ENCODE data around the gene GHR. TPM values are rescaled to one million over a fixed set of nuclear protein-coding genes. Genes with fewer than 3 reads are reported as not detected.

GHR gene
- total RNA-seq, 2 donors from 2014 or later, result 5.7 to 12.9 TPM

GRCh38 chr5:42422656-42423280 is 471 bp upstream of the GHR start:
- peak; percentile 2 for ATAC-seq
- intact Hi-C loops (cut with DNase I), result loop anchor here (5.0 kb wide), 1 partner anchor 160 kb away; no protein-coding TSS in a partner anchor

GRCh38 chr5:42426016-42426415 is 2.8 kb downstream of the GHR start:
- H3K27ac ChIP-seq, result no peak overlapping the region
- no peaks in the 10 kb centered on the region for H3K27me3 ChIP-seq
- no peaks in the 10 kb centered on the region for H3K9me3 ChIP-seq
- H3K4me1 ChIP-seq, result peaks cover 16% of the 10 kb centered on the region
- no peak for ATAC-seq
- intact Hi-C loops (cut with DNase I), result no loop called here
- no peak overlapping the region for H3K4me3 ChIP-seq
- 76% methylated on average over 3 of the region's 3 CpGs for WGBS, 2 donors
- TF ChIP-seq CTCF (IDR thresholded peaks at IDR 0.05) (no peak), POLR2A (IDR thresholded peaks at IDR 0.05) (no peak)
- H3K36me3 ChIP-seq (replicated peaks in 1 of 2; ENCODE audit: insufficient read depth in 1 of 2, low read depth in 2 of 2), result no peaks in the 10 kb centered on the region
- no peak for DNase-seq

More at GRCh38 chr5:42422656-42423280, 471 bp upstream of the GHR start:
- Histone ChIP-seq H3K9me3 (no peaks in the 10 kb centered on the region), H3K4me1 (peaks cover 16% of the 10 kb centered on the region), H3K4me3 (no peak overlapping the region), H3K27ac (peak overlapping the region; percentile 21 to 70 (median 46)), H3K27me3 (no peaks in the 10 kb centered on the region), H3K36me3 (replicated peaks in 1 of 2; ENCODE audit: insufficient read depth in 1 of 2, low read depth in 2 of 2) (no peaks in the 10 kb centered on the region)
- TF ChIP-seq POLR2A (IDR thresholded peaks at IDR 0.05) (no peak), CTCF (IDR thresholded peaks at IDR 0.05) (no peak)
- WGBS, 2 donors, result 12 to 16% methylated on average over 7 of the region's 7 CpGs
- no peak for DNase-seq

GRCh38 chr5:42429694-42430093 is 6.5 kb downstream of the GHR start:
- Histone ChIP-seq H3K9me3 (no peaks in the 10 kb centered on the region), H3K4me3 (no peak overlapping the region), H3K27me3 (no peaks in the 10 kb centered on the region), H3K27ac (no peak overlapping the region), H3K36me3 (replicated peaks in 1 of 2; ENCODE audit: insufficient read depth in 1 of 2, low read depth in 2 of 2) (no peaks in the 10 kb centered on the region), H3K4me1 (peaks cover 5% of the 10 kb centered on the region)
- no peak for DNase-seq
- intact Hi-C loops (cut with DNase I), result no loop called here
- TF ChIP-seq POLR2A (IDR thresholded peaks at IDR 0.05) (no peak), CTCF (IDR thresholded peaks at IDR 0.05) (no peak)
- WGBS, 2 donors, result 81 to 83% methylated on average over 1 of the region's 1 CpG
- ATAC-seq, result no peak

GRCh38 chr5:42434047-42434724 is 10.9 kb downstream of the GHR start:
- no peak for DNase-seq
- Histone ChIP-seq H3K36me3 (replicated peaks in 1 of 2; ENCODE audit: insufficient read depth in 1 of 2, low read depth in 2 of 2) (no peaks in the 10 kb centered on the region), H3K4me3 (no peak overlapping the region), H3K9me3 (no peaks in the 10 kb centered on the region), H3K27ac (no peak overlapping the region), H3K4me1 (no peaks in the 10 kb centered on the region), H3K27me3 (no peaks in the 10 kb centered on the region)
- ATAC-seq, result no peak
- intact Hi-C loops (cut with DNase I), result no loop called here
- TF ChIP-seq POLR2A (IDR thresholded peaks at IDR 0.05), result no peak
- TF ChIP-seq CTCF (IDR thresholded peaks at IDR 0.05), result no peak

- ATAC-seq (no peak), DNase-seq (no peak)
- H3K27me3 ChIP-seq, result no peaks in the 10 kb centered on the region
- H3K27ac ChIP-seq, result no peak overlapping the region
- no peaks in the 10 kb centered on the region for H3K9me3 ChIP-seq
- no peaks in the 10 kb centered on the region for H3K36me3 ChIP-seq (replicated peaks in 1 of 2; ENCODE audit: insufficient read depth in 1 of 2, low read depth in 2 of 2)
- no peaks in the 10 kb centered on the region for H3K4me1 ChIP-seq
- H3K4me3 ChIP-seq, result no peak overlapping the region
- intact Hi-C loops (cut with DNase I), result no loop called here
- TF ChIP-seq POLR2A (IDR thresholded peaks at IDR 0.05), result no peak
- TF ChIP-seq CTCF (IDR thresholded peaks at IDR 0.05), result no peak
Measured at GRCh38 chr5:42436051-42436450, 12.8 kb downstream of the GHR start.
